Activated T-cell treated with anti-CD3 and anti-CD28 coated beads for 24 hours (primary cell): ENCODE data around the gene C1QTNF1.
A peak's percentile ranks its signal among the peaks of the same experiment; 100 is the strongest.
"Not testable (repeated sequence)": the region's sequence is repeated elsewhere in the genome, so short reads cannot be mapped to it uniquely, and the experiment has no call there.

Experiments
- DNase-seq: peaks from one replicate; pipeline ENCODE4 v3.0.0-alpha.2; 2020; ENCODE audit warnings: low read depth

C1QTNF1 gene

GRCh38 chr17:79053251-79053925 lies 29.4 kb downstream of the C1QTNF1 start:
- no peak for DNase-seq

- no peak for DNase-seq
Observed at GRCh38 chr17:79054200-79054960, 30.4 kb downstream of the C1QTNF1 start.

GRCh38 chr17:79055197-79055596 lies 31.2 kb downstream of the C1QTNF1 start:
- no peak for DNase-seq

- no peak for DNase-seq
Observed at GRCh38 chr17:79057737-79058385, 33.9 kb downstream of the C1QTNF1 start.

GRCh38 chr17:79062691-79063090 lies 38.7 kb downstream of the C1QTNF1 start:
- DNase-seq: no peak

- no peak for DNase-seq
Observed at GRCh38 chr17:79064026-79064425, 40.1 kb downstream of the C1QTNF1 start.

- peak; percentile 43 for DNase-seq
Observed at GRCh38 chr17:79065105-79065670, 41.2 kb downstream of the C1QTNF1 start.

GRCh38 chr17:79066963-79067362 lies 43.0 kb downstream of the C1QTNF1 start:
- DNase-seq: no peak

- DNase-seq: no peak
Observed at GRCh38 chr17:79070266-79070880, 46.4 kb downstream of the C1QTNF1 start.

- no peak for DNase-seq
Observed at GRCh38 chr17:79071161-79071740, 47.3 kb downstream of the C1QTNF1 start.

GRCh38 chr17:79072544-79072943 lies 48.6 kb downstream of the C1QTNF1 start:
- DNase-seq: no peak

- no peak for DNase-seq
Observed at GRCh38 chr17:79073016-79073705, 49.2 kb downstream of the C1QTNF1 start.

- DNase-seq: no peak
Observed at GRCh38 chr17:79073706-79074088, 49.7 kb downstream of the C1QTNF1 start.

GRCh38 chr17:79074121-79074648 lies 50.2 kb downstream of the C1QTNF1 start:
- not testable (repeated sequence) for DNase-seq

GRCh38 chr17:79074649-79075445 lies 50.9 kb downstream of the C1QTNF1 start, which contains the start of gene ENGASE:
Gene ENGASE (plus strand): TSS chr17:79074824. CDS start chr17:79074945, 121 bp downstream.
- peak; percentile 88 for DNase-seq

- DNase-seq: no peak
Observed at GRCh38 chr17:79075446-79075750, 51.4 kb downstream of the C1QTNF1 start.

- no peak for DNase-seq
Observed at GRCh38 chr17:79075861-79076406, 52.0 kb downstream of the C1QTNF1 start.

GRCh38 chr17:79077587-79077986 lies 53.6 kb downstream of the C1QTNF1 start:
- no peak for DNase-seq

GRCh38 chr17:79078476-79079190 lies 54.7 kb downstream of the C1QTNF1 start:
- DNase-seq: no peak
